SK-N-SH treated with all-trans-retinoic acid at 6 μM for 48 hours (cell line): ENCODE data around the gene KRTAP1-5.
A peak's percentile ranks its signal among the peaks of the same experiment; 100 is the strongest.

Experiments
- ATAC-seq: fragments of 200-7000 bp; cut with Tn5 transposase; 3 replicates; pipeline ENCODE4 v1.9.1; 2020; ENCODE audit warnings: mild to moderate bottlenecking, moderate library complexity
- ARNTL ChIP-seq: fragments of 450-650 bp; formaldehyde crosslinking; IDR thresholded peaks from 2 replicates; pipeline ENCODE4 v1.5.0; 2020; ENCODE audit warnings: low read depth, mild to moderate bottlenecking, moderate library complexity, borderline replicate concordance
- BACH2 ChIP-seq: fragments of 250-450 bp; sonication (Bioruptor Pico); IDR thresholded peaks from 2 replicates; pipeline ENCODE4 v1.9.0; 2021; ENCODE audit warnings: mild to moderate bottlenecking, borderline replicate concordance
- CREB5 ChIP-seq: fragments of 250-450 bp; sonication (Bioruptor Pico); IDR thresholded peaks from 2 replicates; pipeline ENCODE4 v1.5.1; 2020; ENCODE audit warnings: low read depth, mild to moderate bottlenecking, moderate library complexity
- CSDC2 ChIP-seq: fragments of 250-450 bp; sonication (Bioruptor Pico); IDR thresholded peaks from 2 replicates; pipeline ENCODE4 v1.5.0; 2020; ENCODE audit warnings: mild to moderate bottlenecking, moderate library complexity
- CSRNP3 ChIP-seq: fragments of 250-450 bp; sonication (Bioruptor Pico); IDR thresholded peaks from 2 replicates; pipeline ENCODE4 v1.5.1; 2021; ENCODE audit warnings: mild to moderate bottlenecking, moderate library complexity
- ESRRG ChIP-seq: fragments of 250-450 bp; sonication (Bioruptor Pico); IDR thresholded peaks from 2 replicates; pipeline ENCODE4 v1.6.1; 2021; ENCODE audit warnings: mild to moderate bottlenecking
- GLIS3 ChIP-seq: fragments of 250-450 bp; sonication (Bioruptor Pico); IDR thresholded peaks from 2 replicates; pipeline ENCODE4 v1.5.0; 2020; ENCODE audit warnings: mild to moderate bottlenecking, moderate library complexity
- ISL1 ChIP-seq: fragments of 250-450 bp; sonication (Bioruptor Pico); IDR thresholded peaks from 2 replicates; pipeline ENCODE4 v2.1.2; 2022; ENCODE audit warnings: mild to moderate bottlenecking, moderate library complexity
- OSR1 ChIP-seq: fragments of 250-450 bp; sonication (Bioruptor Pico); IDR thresholded peaks from 2 replicates; pipeline ENCODE4 v1.8.0; 2022; ENCODE audit warnings: moderate library complexity, mild to moderate bottlenecking, inconsistent platforms
- PATZ1 ChIP-seq: fragments of 250-450 bp; sonication (Bioruptor Pico); IDR thresholded peaks from 2 replicates; pipeline ENCODE4 v1.8.0; 2020; ENCODE audit warnings: mild to moderate bottlenecking, moderate library complexity, borderline replicate concordance
- POU6F1 ChIP-seq: fragments of 250-450 bp; sonication (Bioruptor Pico); IDR thresholded peaks from 2 replicates; pipeline ENCODE4 v1.8.0; 2021; ENCODE audit warnings: low read depth, mild to moderate bottlenecking, moderate library complexity, borderline replicate concordance
- PPARA ChIP-seq: fragments of 250-450 bp; sonication (Bioruptor Pico); IDR thresholded peaks from 2 replicates; pipeline ENCODE4 v1.5.0; 2020; ENCODE audit warnings: mild to moderate bottlenecking, borderline replicate concordance
- RARB ChIP-seq: fragments of 250-450 bp; sonication (Bioruptor Pico); IDR thresholded peaks from 2 replicates; pipeline ENCODE4 v1.8.0; 2021; ENCODE audit warnings: mild to moderate bottlenecking, moderate library complexity
- TCF4 ChIP-seq: fragments of 250-450 bp; sonication (Bioruptor Pico); IDR thresholded peaks from 2 replicates; pipeline ENCODE4 v1.8.0; 2021; ENCODE audit warnings: mild to moderate bottlenecking, moderate library complexity, borderline replicate concordance
- TOX ChIP-seq: fragments of 250-450 bp; sonication (Bioruptor Pico); IDR thresholded peaks from 2 replicates; pipeline ENCODE4 v1.8.0; 2021; ENCODE audit warnings: mild to moderate bottlenecking, moderate library complexity, borderline replicate concordance
- TSHZ2 ChIP-seq: fragments of 250-450 bp; sonication (Bioruptor Pico); IDR thresholded peaks from 2 replicates; pipeline ENCODE4 v1.5.0; 2020; ENCODE audit warnings: mild to moderate bottlenecking, moderate library complexity
- ZC3H10 ChIP-seq: fragments of 250-450 bp; sonication (Bioruptor Pico); IDR thresholded peaks from 2 replicates; pipeline ENCODE4 v1.5.1; 2021; ENCODE audit warnings: mild to moderate bottlenecking, moderate library complexity
- ZFP3 ChIP-seq: fragments of 250-450 bp; sonication (Bioruptor Pico); IDR thresholded peaks from 2 replicates; pipeline ENCODE4 v1.5.0; 2020; ENCODE audit warnings: mild to moderate bottlenecking, moderate library complexity
- ZFP30 ChIP-seq: fragments of 450-650 bp; formaldehyde crosslinking; IDR thresholded peaks from 2 replicates; pipeline ENCODE4 v1.5.0; 2022; ENCODE audit warnings: mild to moderate bottlenecking, moderate library complexity
- ZNF565 ChIP-seq: fragments of 450-650 bp; formaldehyde crosslinking; conservative IDR thresholded peaks from 2 replicates; pipeline ENCODE4 v1.5.0; 2020; ENCODE audit warnings: low read depth, mild to moderate bottlenecking, moderate library complexity
- ZNF70 ChIP-seq: fragments of 450-650 bp; formaldehyde crosslinking; IDR thresholded peaks from 2 replicates; pipeline ENCODE4 v1.5.0; 2020; ENCODE audit warnings: mild to moderate bottlenecking, moderate library complexity

The KRTAP1-5 gene

GRCh38 chr17:40984226-40984625 lies 42.8 kb downstream of the KRTAP1-5 start, which contains the start of gene KRT40:
TSS of gene KRT40 (minus strand) at chr17:40984326. CDS start at chr17:40984273, 53 bp downstream.
- ATAC-seq = no peak
- TF ChIP-seq ZFP30 (CRISPR knock-in tag) (no peak), ZC3H10 (CRISPR knock-in tag) (no peak), CSDC2 (CRISPR knock-in tag) (no peak), RARB (CRISPR knock-in tag) (no peak), TSHZ2 (no peak), CREB5 (CRISPR knock-in tag) (no peak), OSR1 (CRISPR knock-in tag) (no peak), TCF4 (CRISPR knock-in tag) (no peak), GLIS3 (CRISPR knock-in tag) (no peak), ISL1 (no peak), PATZ1 (CRISPR knock-in tag) (no peak), ZFP3 (CRISPR knock-in tag) (no peak), PPARA (CRISPR knock-in tag) (no peak), BACH2 (no peak), POU6F1 (CRISPR knock-in tag) (no peak), ZNF70 (no peak), TOX (no peak), CSRNP3 (CRISPR knock-in tag) (no peak)

GRCh38 chr17:40981115-40981514 lies 45.9 kb downstream of the KRTAP1-5 start:
- TF ChIP-seq ISL1 (no peak), ZFP3 (CRISPR knock-in tag) (no peak), TOX (no peak), ZNF565 (CRISPR knock-in tag) (no peak)
- ATAC-seq = no peak

GRCh38 chr17:40980596-40980995 lies 46.4 kb downstream of the KRTAP1-5 start:
- ATAC-seq = peak; percentile 21
- no peak for TF ChIP-seq CSDC2 (CRISPR knock-in tag)
- TF ChIP-seq POU6F1 (CRISPR knock-in tag) = no peak
- TF ChIP-seq TCF4 (CRISPR knock-in tag) = no peak
- TF ChIP-seq TSHZ2 = no peak
- TF ChIP-seq OSR1 (CRISPR knock-in tag) = no peak
- no peak for TF ChIP-seq PATZ1 (CRISPR knock-in tag)
- no peak for TF ChIP-seq ARNTL (CRISPR knock-in tag)
- TF ChIP-seq ZNF70 = no peak
- TF ChIP-seq ZNF565 (CRISPR knock-in tag) = no peak
- no peak for TF ChIP-seq RARB (CRISPR knock-in tag)
- no peak for TF ChIP-seq GLIS3 (CRISPR knock-in tag)
- no peak for TF ChIP-seq ZFP30 (CRISPR knock-in tag)
- no peak for TF ChIP-seq ESRRG
- TF ChIP-seq TOX = no peak
- TF ChIP-seq PPARA (CRISPR knock-in tag) = no peak
- TF ChIP-seq ZC3H10 (CRISPR knock-in tag) = no peak
